A673 (cell line): ENCODE data around the gene OR51A7.

Source experiments
- EZH2 ChIP-seq: fragments of 200-600 bp; sonication (generic); IDR thresholded peaks from 2 replicates; pipeline ENCODE4 v1.6.1; 2017; ENCODE audit warnings: borderline replicate concordance, low read depth, mild to moderate bottlenecking, mixed read lengths, antibody characterized with exemption, low read length; ENCODE audit not compliant: poor library complexity, severe bottlenecking
- TF ChIP-seq, protein P1 (sequence below): fragments of 300-800, 200-600 bp; sonication (generic); conservative IDR thresholded peaks from 2 replicates; pipeline ENCODE4 v1.5.1; 2017; ENCODE audit warnings: low read depth, mild to moderate bottlenecking, antibody characterized with exemption, low read length, moderate library complexity, mixed read lengths

DNA sequence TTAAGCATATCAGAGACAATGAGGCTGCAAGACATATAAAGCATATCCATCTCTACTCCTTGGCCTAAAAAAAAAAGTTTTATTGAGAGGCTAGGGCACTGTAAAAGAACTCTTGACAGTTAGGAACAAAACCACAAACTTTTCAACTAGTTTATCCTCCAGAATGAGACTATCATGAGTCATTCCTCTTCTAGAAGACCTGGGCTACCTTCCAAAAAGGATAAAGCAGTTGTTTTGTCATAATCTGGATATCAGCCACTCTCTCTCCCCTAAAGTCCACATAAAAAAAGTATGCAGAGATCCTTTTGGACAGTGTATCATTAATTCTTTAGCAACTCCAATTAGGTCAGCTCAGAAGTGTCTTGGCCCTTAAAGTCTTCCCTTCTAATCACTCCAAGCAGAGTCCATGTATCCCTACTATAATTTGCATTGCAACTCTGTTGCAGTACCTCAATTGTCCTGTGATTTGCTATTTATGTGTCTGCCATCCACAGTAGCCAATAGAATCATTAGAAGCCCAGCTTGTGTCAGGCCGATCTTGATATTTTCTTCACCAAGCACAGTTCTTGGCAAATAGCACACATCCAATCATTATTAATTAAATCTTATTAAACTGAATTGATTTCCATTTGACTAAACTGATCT is 11.5 kb upstream of the OR51A7 start:
- no peak for TF ChIP-seq EZH2
- TF ChIP-seq, protein P1, sequence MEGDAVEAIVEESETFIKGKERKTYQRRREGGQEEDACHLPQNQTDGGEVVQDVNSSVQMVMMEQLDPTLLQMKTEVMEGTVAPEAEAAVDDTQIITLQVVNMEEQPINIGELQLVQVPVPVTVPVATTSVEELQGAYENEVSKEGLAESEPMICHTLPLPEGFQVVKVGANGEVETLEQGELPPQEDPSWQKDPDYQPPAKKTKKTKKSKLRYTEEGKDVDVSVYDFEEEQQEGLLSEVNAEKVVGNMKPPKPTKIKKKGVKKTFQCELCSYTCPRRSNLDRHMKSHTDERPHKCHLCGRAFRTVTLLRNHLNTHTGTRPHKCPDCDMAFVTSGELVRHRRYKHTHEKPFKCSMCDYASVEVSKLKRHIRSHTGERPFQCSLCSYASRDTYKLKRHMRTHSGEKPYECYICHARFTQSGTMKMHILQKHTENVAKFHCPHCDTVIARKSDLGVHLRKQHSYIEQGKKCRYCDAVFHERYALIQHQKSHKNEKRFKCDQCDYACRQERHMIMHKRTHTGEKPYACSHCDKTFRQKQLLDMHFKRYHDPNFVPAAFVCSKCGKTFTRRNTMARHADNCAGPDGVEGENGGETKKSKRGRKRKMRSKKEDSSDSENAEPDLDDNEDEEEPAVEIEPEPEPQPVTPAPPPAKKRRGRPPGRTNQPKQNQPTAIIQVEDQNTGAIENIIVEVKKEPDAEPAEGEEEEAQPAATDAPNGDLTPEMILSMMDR = no peak
